ENCODE measurements around the gene INTS3. TPM values are rescaled to one million over a fixed set of nuclear protein-coding genes. Genes with fewer than 3 reads are reported as not detected.

Gene INTS3
- total and polyA plus RNA-seq, 9 of the 15 experiments (the other 6 are each of a cell fraction or from before 2014, with no cell fraction given) = 6.3 to 24.1 (median 14.3) TPM

- TF ChIP-seq, protein P1, sequence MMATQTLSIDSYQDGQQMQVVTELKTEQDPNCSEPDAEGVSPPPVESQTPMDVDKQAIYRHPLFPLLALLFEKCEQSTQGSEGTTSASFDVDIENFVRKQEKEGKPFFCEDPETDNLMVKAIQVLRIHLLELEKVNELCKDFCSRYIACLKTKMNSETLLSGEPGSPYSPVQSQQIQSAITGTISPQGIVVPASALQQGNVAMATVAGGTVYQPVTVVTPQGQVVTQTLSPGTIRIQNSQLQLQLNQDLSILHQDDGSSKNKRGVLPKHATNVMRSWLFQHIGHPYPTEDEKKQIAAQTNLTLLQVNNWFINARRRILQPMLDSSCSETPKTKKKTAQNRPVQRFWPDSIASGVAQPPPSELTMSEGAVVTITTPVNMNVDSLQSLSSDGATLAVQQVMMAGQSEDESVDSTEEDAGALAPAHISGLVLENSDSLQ (IDR thresholded peaks at IDR 0.05) = peak; percentile 99
- TF ChIP-seq PHB (CRISPR knock-in tag; IDR thresholded peaks at IDR 0.05) = no peak
- peak; percentile 49; the same call in 1 of the 2 replicates for TF ChIP-seq GTF2F1 (IDR thresholded peaks at IDR 0.05; ENCODE audit: low read depth, low read length)
- no peak for TF ChIP-seq CGGBP1 (CRISPR knock-in tag; IDR thresholded peaks at IDR 0.05)
- no peak for TF ChIP-seq ZNF695 (CRISPR knock-in tag; IDR thresholded peaks at IDR 0.05)
- TF ChIP-seq DNMT1 (IDR thresholded peaks at IDR 0.05) = no peak
- TF ChIP-seq NBN (IDR thresholded peaks at IDR 0.05; ENCODE audit: low read depth) = no peak
- no peak for TF ChIP-seq BCL6 (CRISPR knock-in tag; IDR thresholded peaks at IDR 0.05)
- TF ChIP-seq HBP1 (CRISPR knock-in tag; IDR thresholded peaks at IDR 0.05) = no peak
- TF ChIP-seq, protein P2, sequence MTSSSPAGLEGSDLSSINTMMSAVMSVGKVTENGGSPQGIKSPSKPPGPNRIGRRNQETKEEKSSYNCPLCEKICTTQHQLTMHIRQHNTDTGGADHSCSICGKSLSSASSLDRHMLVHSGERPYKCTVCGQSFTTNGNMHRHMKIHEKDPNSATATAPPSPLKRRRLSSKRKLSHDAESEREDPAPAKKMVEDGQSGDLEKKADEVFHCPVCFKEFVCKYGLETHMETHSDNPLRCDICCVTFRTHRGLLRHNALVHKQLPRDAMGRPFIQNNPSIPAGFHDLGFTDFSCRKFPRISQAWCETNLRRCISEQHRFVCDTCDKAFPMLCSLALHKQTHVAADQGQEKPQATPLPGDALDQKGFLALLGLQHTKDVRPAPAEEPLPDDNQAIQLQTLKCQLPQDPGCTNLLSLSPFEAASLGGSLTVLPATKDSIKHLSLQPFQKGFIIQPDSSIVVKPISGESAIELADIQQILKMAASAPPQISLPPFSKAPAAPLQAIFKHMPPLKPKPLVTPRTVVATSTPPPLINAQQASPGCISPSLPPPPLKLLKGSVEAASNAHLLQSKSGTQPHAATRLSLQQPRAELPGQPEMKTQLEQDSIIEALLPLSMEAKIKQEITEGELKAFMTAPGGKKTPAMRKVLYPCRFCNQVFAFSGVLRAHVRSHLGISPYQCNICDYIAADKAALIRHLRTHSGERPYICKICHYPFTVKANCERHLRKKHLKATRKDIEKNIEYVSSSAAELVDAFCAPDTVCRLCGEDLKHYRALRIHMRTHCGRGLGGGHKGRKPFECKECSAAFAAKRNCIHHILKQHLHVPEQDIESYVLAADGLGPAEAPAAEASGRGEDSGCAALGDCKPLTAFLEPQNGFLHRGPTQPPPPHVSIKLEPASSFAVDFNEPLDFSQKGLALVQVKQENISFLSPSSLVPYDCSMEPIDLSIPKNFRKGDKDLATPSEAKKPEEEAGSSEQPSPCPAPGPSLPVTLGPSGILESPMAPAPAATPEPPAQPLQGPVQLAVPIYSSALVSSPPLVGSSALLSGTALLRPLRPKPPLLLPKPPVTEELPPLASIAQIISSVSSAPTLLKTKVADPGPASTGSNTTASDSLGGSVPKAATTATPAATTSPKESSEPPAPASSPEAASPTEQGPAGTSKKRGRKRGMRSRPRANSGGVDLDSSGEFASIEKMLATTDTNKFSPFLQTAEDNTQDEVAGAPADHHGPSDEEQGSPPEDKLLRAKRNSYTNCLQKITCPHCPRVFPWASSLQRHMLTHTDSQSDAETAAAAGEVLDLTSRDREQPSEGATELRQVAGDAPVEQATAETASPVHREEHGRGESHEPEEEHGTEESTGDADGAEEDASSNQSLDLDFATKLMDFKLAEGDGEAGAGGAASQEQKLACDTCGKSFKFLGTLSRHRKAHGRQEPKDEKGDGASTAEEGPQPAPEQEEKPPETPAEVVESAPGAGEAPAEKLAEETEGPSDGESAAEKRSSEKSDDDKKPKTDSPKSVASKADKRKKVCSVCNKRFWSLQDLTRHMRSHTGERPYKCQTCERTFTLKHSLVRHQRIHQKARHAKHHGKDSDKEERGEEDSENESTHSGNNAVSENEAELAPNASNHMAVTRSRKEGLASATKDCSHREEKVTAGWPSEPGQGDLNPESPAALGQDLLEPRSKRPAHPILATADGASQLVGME (CRISPR knock-in tag; IDR thresholded peaks at IDR 0.05) = no peak
- no peak for TF ChIP-seq CREB3 (tag; conservative IDR thresholded peaks at IDR 0.05; ENCODE audit: low read depth)
- TF ChIP-seq EP300 (IDR thresholded peaks at IDR 0.05; ENCODE audit: low read length) = no peak
- TF ChIP-seq ZNF212 (CRISPR knock-in tag; IDR thresholded peaks at IDR 0.05) = no peak
- peak; percentile 73 for TF ChIP-seq MYC (IDR thresholded peaks at IDR 0.05; ENCODE audit: low read depth, low read length)
- peak; percentile 84; the same call in 1 of the 2 replicates for TF ChIP-seq MYC (CRISPR knock-in tag; IDR thresholded peaks at IDR 0.05; ENCODE audit: borderline replicate concordance, low read depth)
- no peak for TF ChIP-seq DIDO1 (tag; IDR thresholded peaks at IDR 0.05; ENCODE audit: low read depth)
- TF ChIP-seq DDX20 (tag; IDR thresholded peaks at IDR 0.05; ENCODE audit: low read depth) = no peak
- TF ChIP-seq MCM7 (IDR thresholded peaks at IDR 0.05) = no peak
- TF ChIP-seq NFXL1 (CRISPR knock-in tag; IDR thresholded peaks at IDR 0.05) = no peak
Measured at GRCh38 chr1:153727463-153728304, at the start of gene INTS3 (continued).

Data from K562 (cell line).